Neural cell (in vitro differentiated cells): ENCODE measurements around the gene PRKCE. TPM values are rescaled to one million over a fixed set of nuclear protein-coding genes. Genes with fewer than 3 reads are reported as not detected.

Experiments used
- H2AFZ ChIP-seq: fragments of 200-600, 300-800 bp; sonication (generic), shearing (Covaris generic); 2 replicates; pipeline ENCODE4 v1.6.0; 2014; ENCODE audit warnings: low read depth, mild to moderate bottlenecking, antibody characterized with exemption, low read length, moderate library complexity
- H3F3A ChIP-seq: fragments of 200-600 bp; shearing (Covaris generic); 2 replicates; pipeline ENCODE4 v1.6.1; 2016; ENCODE audit warnings: mild to moderate bottlenecking, moderate library complexity, mixed read lengths, antibody characterized with exemption, low read length; ENCODE audit not compliant: insufficient read depth, poor library complexity, severe bottlenecking
- H3K27ac ChIP-seq: fragments of 200-600, 300-800 bp; sonication (generic), shearing (Covaris generic); 2 replicates; pipeline ENCODE4 v1.5.1; 2014; ENCODE audit warnings: mild to moderate bottlenecking, low read length, moderate library complexity
- H3K27me3 ChIP-seq: fragments of 300-800, 200-600 bp; sonication (generic), shearing (Covaris generic); 2 replicates; pipeline ENCODE4 v1.6.0; 2014; ENCODE audit warnings: mild to moderate bottlenecking, low read depth, low read length, moderate library complexity; ENCODE audit not compliant: insufficient read depth
- H3K36me3 ChIP-seq: fragments of 300-800, 200-600 bp; sonication (generic), shearing (Covaris generic); 2 replicates; pipeline ENCODE4 v1.5.1; 2014; ENCODE audit warnings: mild to moderate bottlenecking, antibody characterized with exemption, low read length, moderate library complexity; ENCODE audit not compliant: insufficient read depth
- H3K4me2 ChIP-seq: fragments of 300-800, 200-600 bp; sonication (generic), shearing (Covaris generic); 2 replicates; pipeline ENCODE4 v1.6.0; 2014; ENCODE audit warnings: mild to moderate bottlenecking, low read length
- H3K4me3 ChIP-seq: fragments of 300-800, 200-600 bp; sonication (generic), shearing (Covaris generic); 2 replicates; pipeline ENCODE4 v1.5.1; 2014; ENCODE audit warnings: mild to moderate bottlenecking, low read length, moderate library complexity
- H3K79me2 ChIP-seq: fragments of 200-600 bp; shearing (Covaris generic); replicated peaks from 2 replicates; pipeline ENCODE4 v1.6.0; 2014; ENCODE audit warnings: mild to moderate bottlenecking, low read length, moderate library complexity; ENCODE audit not compliant: insufficient read depth
- H3K9ac ChIP-seq: fragments of 300-800, 200-600 bp; sonication (generic), shearing (Covaris generic); 2 replicates; pipeline ENCODE4 v1.6.1; 2016; ENCODE audit warnings: mild to moderate bottlenecking, low read length, mixed read lengths
- H3K9me2 ChIP-seq: fragments of 200-600 bp; shearing (Covaris generic); 2 replicates; pipeline ENCODE4 v1.6.1; 2016; ENCODE audit warnings: mild to moderate bottlenecking, low read length, mixed read lengths; ENCODE audit not compliant: insufficient read depth
- H3K9me3 ChIP-seq: fragments of 200-600, 300-800 bp; sonication (generic), shearing (Covaris generic); 2 replicates; pipeline ENCODE4 v1.6.1; 2016; ENCODE audit warnings: mild to moderate bottlenecking, mixed run types, low read length, moderate library complexity, mixed read lengths
- H4K20me1 ChIP-seq: fragments of 200-600 bp; shearing (Covaris generic); 2 replicates; pipeline ENCODE4 v1.6.1; 2016; ENCODE audit warnings: mild to moderate bottlenecking, mixed run types; ENCODE audit not compliant: insufficient read depth
- EP300 ChIP-seq: fragments of 450-650 bp; conservative IDR thresholded peaks from 2 replicates; pipeline ENCODE4 v1.6.1; 2014; ENCODE audit warnings: antibody characterized with exemption, mild to moderate bottlenecking, moderate library complexity; ENCODE audit not compliant: poor library complexity, severe bottlenecking
- EZH2 ChIP-seq: fragments of 200-600, 300-800 bp; shearing (Covaris generic), sonication (generic); IDR thresholded peaks from 2 replicates; pipeline ENCODE4 v1.6.1; 2014; ENCODE audit warnings: antibody characterized with exemption, low read length, borderline replicate concordance, mild to moderate bottlenecking; ENCODE audit not compliant: insufficient read depth, poor library complexity, severe bottlenecking
- MXI1 ChIP-seq: fragments of 450-650 bp; conservative IDR thresholded peaks from 2 replicates; pipeline ENCODE4 v1.6.1; 2014; ENCODE audit warnings: antibody characterized with exemption, mild to moderate bottlenecking; ENCODE audit not compliant: poor library complexity, severe bottlenecking
- POLR2AphosphoS5 ChIP-seq: IDR thresholded peaks from 2 replicates; pipeline ENCODE4 v1.6.1; 2012
- RAD21 ChIP-seq: fragments of 450-650 bp; conservative IDR thresholded peaks from 2 replicates; pipeline ENCODE4 v1.6.1; 2014; ENCODE audit warnings: antibody characterized with exemption, mild to moderate bottlenecking, moderate library complexity
- SMC3 ChIP-seq: fragments of 450-650 bp; conservative IDR thresholded peaks from 2 replicates; pipeline ENCODE4 v1.6.1; 2014; ENCODE audit warnings: antibody characterized with exemption, mild to moderate bottlenecking, moderate library complexity; ENCODE audit not compliant: poor library complexity
- TAF1 ChIP-seq: IDR thresholded peaks from 2 replicates; pipeline ENCODE4 v1.6.1; 2012; ENCODE audit warnings: low read depth
- polyA plus RNA-seq: library from polyadenylated mRNA; depleted of rRNA; stranded (reverse); fragments of >200 nt; gene quantifications from 2 replicates; pipeline ENCODE4 v1.2.3, GENCODE V29; 2014
- TF ChIP-seq, protein P1 (sequence below): IDR thresholded peaks from 2 replicates; pipeline ENCODE4 v1.6.1; 2012; ENCODE audit warnings: borderline replicate concordance
- TF ChIP-seq, protein P2 (sequence below): fragments of 450-650 bp; IDR thresholded peaks from 2 replicates; pipeline ENCODE4 v1.5.1; 2014; ENCODE audit warnings: antibody characterized with exemption, mild to moderate bottlenecking, moderate library complexity; ENCODE audit not compliant: poor library complexity, severe bottlenecking

The PRKCE gene
- polyA plus RNA-seq, 1 donor from 2014 or later: 5.4 TPM

DNA sequence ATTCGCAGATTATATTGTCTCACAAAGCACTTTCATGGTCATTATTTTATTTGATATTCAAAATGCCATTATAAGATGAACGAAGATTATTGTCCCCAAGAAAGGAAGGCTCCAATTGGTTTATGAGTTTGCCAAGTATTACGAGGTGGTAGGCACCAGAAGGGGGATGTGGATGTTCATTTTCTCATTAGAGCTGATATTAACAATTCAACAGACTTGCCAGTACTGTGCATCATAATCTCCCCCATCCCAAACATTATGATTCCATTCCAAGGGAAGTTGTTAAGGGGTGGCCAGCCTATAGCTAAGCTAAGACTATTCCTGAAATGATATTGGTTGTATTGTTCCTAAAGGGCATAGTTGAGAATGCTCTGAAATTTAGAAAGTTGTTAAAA lies 257.7 kb downstream of the PRKCE start:
- Histone ChIP-seq H3K9me3 (no peaks in the 10 kb centered on the region), H3K4me3 (no peak overlapping the region), H4K20me1 (no peaks in the 10 kb centered on the region), H3K27ac (no peak overlapping the region), H3K36me3 (no peaks in the 10 kb centered on the region), H2AFZ (no peak overlapping the region), H3K27me3 (no peaks in the 10 kb centered on the region), H3F3A (no peaks in the 10 kb centered on the region), H3K9ac (no peak overlapping the region), H3K4me2 (no peak overlapping the region), H3K9me2 (no peaks in the 10 kb centered on the region), H3K79me2 (no peaks in the 10 kb centered on the region)
- TF ChIP-seq, protein P1, sequence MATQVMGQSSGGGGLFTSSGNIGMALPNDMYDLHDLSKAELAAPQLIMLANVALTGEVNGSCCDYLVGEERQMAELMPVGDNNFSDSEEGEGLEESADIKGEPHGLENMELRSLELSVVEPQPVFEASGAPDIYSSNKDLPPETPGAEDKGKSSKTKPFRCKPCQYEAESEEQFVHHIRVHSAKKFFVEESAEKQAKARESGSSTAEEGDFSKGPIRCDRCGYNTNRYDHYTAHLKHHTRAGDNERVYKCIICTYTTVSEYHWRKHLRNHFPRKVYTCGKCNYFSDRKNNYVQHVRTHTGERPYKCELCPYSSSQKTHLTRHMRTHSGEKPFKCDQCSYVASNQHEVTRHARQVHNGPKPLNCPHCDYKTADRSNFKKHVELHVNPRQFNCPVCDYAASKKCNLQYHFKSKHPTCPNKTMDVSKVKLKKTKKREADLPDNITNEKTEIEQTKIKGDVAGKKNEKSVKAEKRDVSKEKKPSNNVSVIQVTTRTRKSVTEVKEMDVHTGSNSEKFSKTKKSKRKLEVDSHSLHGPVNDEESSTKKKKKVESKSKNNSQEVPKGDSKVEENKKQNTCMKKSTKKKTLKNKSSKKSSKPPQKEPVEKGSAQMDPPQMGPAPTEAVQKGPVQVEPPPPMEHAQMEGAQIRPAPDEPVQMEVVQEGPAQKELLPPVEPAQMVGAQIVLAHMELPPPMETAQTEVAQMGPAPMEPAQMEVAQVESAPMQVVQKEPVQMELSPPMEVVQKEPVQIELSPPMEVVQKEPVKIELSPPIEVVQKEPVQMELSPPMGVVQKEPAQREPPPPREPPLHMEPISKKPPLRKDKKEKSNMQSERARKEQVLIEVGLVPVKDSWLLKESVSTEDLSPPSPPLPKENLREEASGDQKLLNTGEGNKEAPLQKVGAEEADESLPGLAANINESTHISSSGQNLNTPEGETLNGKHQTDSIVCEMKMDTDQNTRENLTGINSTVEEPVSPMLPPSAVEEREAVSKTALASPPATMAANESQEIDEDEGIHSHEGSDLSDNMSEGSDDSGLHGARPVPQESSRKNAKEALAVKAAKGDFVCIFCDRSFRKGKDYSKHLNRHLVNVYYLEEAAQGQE: no peak
- TF ChIP-seq TAF1 (no peak), EP300 (no peak), POLR2AphosphoS5 (no peak), MXI1 (no peak), RAD21 (no peak), SMC3 (no peak), EZH2 (no peak)
- TF ChIP-seq, protein P2, sequence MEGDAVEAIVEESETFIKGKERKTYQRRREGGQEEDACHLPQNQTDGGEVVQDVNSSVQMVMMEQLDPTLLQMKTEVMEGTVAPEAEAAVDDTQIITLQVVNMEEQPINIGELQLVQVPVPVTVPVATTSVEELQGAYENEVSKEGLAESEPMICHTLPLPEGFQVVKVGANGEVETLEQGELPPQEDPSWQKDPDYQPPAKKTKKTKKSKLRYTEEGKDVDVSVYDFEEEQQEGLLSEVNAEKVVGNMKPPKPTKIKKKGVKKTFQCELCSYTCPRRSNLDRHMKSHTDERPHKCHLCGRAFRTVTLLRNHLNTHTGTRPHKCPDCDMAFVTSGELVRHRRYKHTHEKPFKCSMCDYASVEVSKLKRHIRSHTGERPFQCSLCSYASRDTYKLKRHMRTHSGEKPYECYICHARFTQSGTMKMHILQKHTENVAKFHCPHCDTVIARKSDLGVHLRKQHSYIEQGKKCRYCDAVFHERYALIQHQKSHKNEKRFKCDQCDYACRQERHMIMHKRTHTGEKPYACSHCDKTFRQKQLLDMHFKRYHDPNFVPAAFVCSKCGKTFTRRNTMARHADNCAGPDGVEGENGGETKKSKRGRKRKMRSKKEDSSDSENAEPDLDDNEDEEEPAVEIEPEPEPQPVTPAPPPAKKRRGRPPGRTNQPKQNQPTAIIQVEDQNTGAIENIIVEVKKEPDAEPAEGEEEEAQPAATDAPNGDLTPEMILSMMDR: no peak

DNA sequence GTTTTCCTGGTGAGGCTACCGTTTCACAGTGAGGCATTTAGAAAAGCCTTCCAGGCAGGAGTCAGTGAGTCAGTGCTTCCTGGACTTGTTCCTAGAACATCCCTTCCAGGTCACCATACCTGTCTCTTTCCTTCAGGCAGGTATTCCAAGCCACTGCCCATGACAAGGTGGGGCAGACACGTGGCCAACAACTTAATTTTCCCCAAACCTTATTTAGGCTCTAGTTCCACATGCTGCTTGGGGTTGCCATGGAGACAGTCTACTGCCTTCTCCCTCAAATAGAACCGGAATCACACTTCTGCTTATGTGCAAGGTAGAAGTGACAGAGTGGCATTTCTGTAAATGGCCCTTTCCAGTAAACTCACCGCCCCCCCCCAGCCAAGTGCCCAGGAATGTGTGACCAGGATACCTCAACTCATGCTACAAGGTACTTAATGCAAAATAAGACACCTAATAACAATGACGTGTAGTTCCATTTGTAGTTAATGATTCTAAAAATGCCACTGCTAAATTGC lies 258.3 kb downstream of the PRKCE start:
- H3K9me2 ChIP-seq: no peaks in the 10 kb centered on the region
- TF ChIP-seq, protein P2: no peak
- TF ChIP-seq TAF1 (no peak), EP300 (no peak), MXI1 (no peak), SMC3 (no peak), RAD21 (no peak), POLR2AphosphoS5 (no peak)
- TF ChIP-seq, protein P1: no peak
- no peak overlapping the region for H2AFZ ChIP-seq
- no peak overlapping the region for H3K4me3 ChIP-seq
- H3K9ac ChIP-seq: no peak overlapping the region
- no peaks in the 10 kb centered on the region for H3K9me3 ChIP-seq
- H3K79me2 ChIP-seq: no peaks in the 10 kb centered on the region
- H3F3A ChIP-seq: no peaks in the 10 kb centered on the region
- no peaks in the 10 kb centered on the region for H3K27me3 ChIP-seq
- H3K27ac ChIP-seq: no peak overlapping the region
- no peaks in the 10 kb centered on the region for H3K36me3 ChIP-seq
- H3K4me2 ChIP-seq: no peak overlapping the region
- H4K20me1 ChIP-seq: no peaks in the 10 kb centered on the region
